ENCODE results near the gene CEP350. TPM values are rescaled to one million over a fixed set of nuclear protein-coding genes. Genes with fewer than 3 reads are reported as not detected.

The CEP350 gene
- total RNA-seq, 1 experiment from 2014 or later, result 42.2 TPM

DNA sequence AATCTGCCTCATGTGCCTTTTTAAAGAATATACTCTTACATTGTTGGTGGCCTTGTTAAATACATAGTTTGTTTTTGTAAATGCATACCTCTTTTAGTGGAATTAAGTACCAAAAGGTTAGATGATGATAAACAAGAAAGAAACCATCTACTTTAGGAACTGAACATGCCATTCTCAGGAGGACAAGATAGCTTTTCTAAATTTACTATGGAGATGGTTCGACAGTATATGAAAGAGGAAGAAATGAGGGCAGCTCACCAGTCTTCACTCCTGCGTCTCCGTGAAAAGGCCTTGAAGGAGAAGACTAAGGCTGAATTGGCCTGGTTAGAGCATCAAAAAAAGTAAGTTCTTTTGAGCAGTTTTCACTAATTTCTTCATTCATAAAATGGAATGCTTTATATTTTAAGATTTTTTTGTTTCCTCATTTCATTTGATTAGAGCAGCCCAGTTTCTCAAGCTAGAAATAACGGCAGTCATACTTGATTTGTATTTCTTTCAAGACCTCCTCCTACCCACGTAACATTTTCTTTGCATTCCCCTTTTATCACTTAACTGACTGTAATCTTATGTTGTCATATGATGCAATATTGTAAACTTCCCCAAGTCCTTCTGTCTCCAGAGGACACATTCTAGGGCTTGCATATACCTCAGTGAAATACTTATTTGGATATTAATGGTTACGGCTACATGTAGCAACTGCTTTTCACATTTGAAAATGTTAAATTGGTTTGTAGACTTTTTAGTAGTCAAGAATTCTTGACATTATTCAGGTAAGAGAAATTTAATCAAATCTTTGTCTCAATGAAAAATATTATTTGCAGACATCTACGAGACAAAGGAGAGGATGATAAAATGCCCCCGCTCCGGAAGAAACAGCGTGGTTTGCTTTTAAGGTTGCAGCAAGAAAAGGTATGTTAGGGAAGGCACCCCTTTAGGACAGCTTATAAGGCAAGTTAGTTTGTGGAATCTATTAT is 99.3 kb downstream of the CEP350 start:
- DNase-seq (ENCODE audit: low spot score), result no peak
- Histone ChIP-seq H3K9me3 (ENCODE audit: low read depth, low read length, poor library complexity, severe bottlenecking) (no peaks in the 10 kb centered on the region), H3K27me3 (replicated peaks; ENCODE audit: insufficient read depth, low read depth, low read length, poor library complexity) (no peaks in the 10 kb centered on the region), H3K36me3 (ENCODE audit: insufficient read depth, low read length, poor library complexity, severe bottlenecking) (peaks cover 26% of the 10 kb centered on the region), H3K4me3 (ENCODE audit: low read depth, low read length, poor library complexity, severe bottlenecking) (no peak overlapping the region), H3K4me1 (ENCODE audit: insufficient read depth, low read length, poor library complexity, severe bottlenecking) (no peaks in the 10 kb centered on the region), H3K27ac (ENCODE audit: low read depth, low read length, poor library complexity, severe bottlenecking) (no peak overlapping the region)
- ChIA-PET POLR2A (ENCODE audit: low non-redundant PET) (no interaction called here), CTCF (no interaction called here)
- intact Hi-C loops (cut with micrococcal nuclease; ENCODE audit: unreplicated experiment), result no loop called here
- TF ChIP-seq EZH2 (IDR thresholded peaks at IDR 0.05; ENCODE audit: borderline replicate concordance, low read depth, low read length, poor library complexity, severe bottlenecking), result no peak
- TF ChIP-seq, protein P1, sequence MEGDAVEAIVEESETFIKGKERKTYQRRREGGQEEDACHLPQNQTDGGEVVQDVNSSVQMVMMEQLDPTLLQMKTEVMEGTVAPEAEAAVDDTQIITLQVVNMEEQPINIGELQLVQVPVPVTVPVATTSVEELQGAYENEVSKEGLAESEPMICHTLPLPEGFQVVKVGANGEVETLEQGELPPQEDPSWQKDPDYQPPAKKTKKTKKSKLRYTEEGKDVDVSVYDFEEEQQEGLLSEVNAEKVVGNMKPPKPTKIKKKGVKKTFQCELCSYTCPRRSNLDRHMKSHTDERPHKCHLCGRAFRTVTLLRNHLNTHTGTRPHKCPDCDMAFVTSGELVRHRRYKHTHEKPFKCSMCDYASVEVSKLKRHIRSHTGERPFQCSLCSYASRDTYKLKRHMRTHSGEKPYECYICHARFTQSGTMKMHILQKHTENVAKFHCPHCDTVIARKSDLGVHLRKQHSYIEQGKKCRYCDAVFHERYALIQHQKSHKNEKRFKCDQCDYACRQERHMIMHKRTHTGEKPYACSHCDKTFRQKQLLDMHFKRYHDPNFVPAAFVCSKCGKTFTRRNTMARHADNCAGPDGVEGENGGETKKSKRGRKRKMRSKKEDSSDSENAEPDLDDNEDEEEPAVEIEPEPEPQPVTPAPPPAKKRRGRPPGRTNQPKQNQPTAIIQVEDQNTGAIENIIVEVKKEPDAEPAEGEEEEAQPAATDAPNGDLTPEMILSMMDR (conservative IDR thresholded peaks at IDR 0.05; ENCODE audit: low read depth, low read length), result no peak
- BruUV-seq (replicated peaks), result no TSS peak

DNA sequence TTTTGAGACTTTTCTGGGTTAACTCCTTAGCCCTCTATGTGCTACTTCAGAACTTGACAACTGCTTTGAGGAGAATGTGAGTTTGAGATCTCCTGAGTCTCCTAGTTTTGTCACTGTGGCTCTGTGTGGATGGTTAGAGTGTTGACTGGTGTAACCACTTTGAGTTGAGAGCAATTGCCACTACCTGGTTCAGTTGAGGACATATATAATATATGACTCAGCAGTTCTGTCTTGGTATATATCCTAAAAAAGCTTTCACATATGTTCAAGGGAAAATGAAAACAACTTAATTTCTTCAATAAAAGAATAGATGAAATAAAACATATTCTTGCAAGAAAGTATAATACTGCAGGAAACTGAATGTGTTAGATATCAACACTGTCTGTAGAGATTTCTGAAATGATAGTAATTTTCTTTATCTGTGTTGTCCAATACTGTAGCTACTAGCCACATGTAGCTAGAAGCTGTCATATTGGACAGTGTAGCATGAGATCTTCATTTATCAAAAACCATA is 103.3 kb downstream of the CEP350 start:
- H3K27ac ChIP-seq (ENCODE audit: low read depth, low read length, poor library complexity, severe bottlenecking), result no peak overlapping the region
- DNase-seq (ENCODE audit: low spot score), result no peak
- peaks cover 22% of the 10 kb centered on the region for H3K36me3 ChIP-seq (ENCODE audit: insufficient read depth, low read length, poor library complexity, severe bottlenecking)
- TF ChIP-seq EZH2 (IDR thresholded peaks at IDR 0.05; ENCODE audit: borderline replicate concordance, low read depth, low read length, poor library complexity, severe bottlenecking), result no peak
- TF ChIP-seq, protein P1 (conservative IDR thresholded peaks at IDR 0.05; ENCODE audit: low read depth, low read length), result no peak
- H3K4me3 ChIP-seq (ENCODE audit: low read depth, low read length, poor library complexity, severe bottlenecking), result no peak overlapping the region
- intact Hi-C loops (cut with micrococcal nuclease; ENCODE audit: unreplicated experiment), result no loop called here
- BruUV-seq (replicated peaks), result no TSS peak
- no peaks in the 10 kb centered on the region for H3K4me1 ChIP-seq (ENCODE audit: insufficient read depth, low read length, poor library complexity, severe bottlenecking)
- ChIA-PET POLR2A (ENCODE audit: low non-redundant PET) (no interaction called here), CTCF (no interaction called here)
- H3K9me3 ChIP-seq (ENCODE audit: low read depth, low read length, poor library complexity, severe bottlenecking), result no peaks in the 10 kb centered on the region
- H3K27me3 ChIP-seq (replicated peaks; ENCODE audit: insufficient read depth, low read depth, low read length, poor library complexity), result no peaks in the 10 kb centered on the region

DNA sequence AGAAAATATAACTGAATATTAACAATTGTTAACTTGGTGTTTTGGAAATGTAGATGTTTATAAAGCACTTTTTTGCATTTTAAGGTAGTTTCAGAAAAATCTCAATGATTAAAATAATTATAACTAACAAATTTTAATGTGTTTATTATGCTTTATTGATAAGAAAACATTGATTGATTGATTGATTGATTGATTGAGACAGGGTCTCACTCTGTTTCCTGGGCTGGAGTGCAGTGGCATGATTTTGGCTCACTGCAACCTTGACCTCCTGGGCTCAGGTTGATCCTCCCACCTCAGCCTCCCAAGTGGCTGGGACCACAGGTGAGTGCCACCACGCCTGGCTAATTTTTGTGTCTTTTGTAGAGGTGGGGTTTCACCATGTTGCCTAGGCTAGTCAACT is 106.4 kb downstream of the CEP350 start:
- Histone ChIP-seq H3K27me3 (replicated peaks; ENCODE audit: insufficient read depth, low read depth, low read length, poor library complexity) (no peaks in the 10 kb centered on the region), H3K9me3 (ENCODE audit: low read depth, low read length, poor library complexity, severe bottlenecking) (no peaks in the 10 kb centered on the region), H3K27ac (ENCODE audit: low read depth, low read length, poor library complexity, severe bottlenecking) (no peak overlapping the region), H3K36me3 (ENCODE audit: insufficient read depth, low read length, poor library complexity, severe bottlenecking) (peaks cover 18% of the 10 kb centered on the region), H3K4me3 (ENCODE audit: low read depth, low read length, poor library complexity, severe bottlenecking) (no peak overlapping the region), H3K4me1 (ENCODE audit: insufficient read depth, low read length, poor library complexity, severe bottlenecking) (no peaks in the 10 kb centered on the region)
- POLR2A ChIA-PET (ENCODE audit: low non-redundant PET), result no interaction called here
- DNase-seq (ENCODE audit: low spot score), result no peak
- intact Hi-C loops (cut with micrococcal nuclease; ENCODE audit: unreplicated experiment), result no loop called here
- TF ChIP-seq, protein P1 (conservative IDR thresholded peaks at IDR 0.05; ENCODE audit: low read depth, low read length), result no peak
- no peak for TF ChIP-seq EZH2 (IDR thresholded peaks at IDR 0.05; ENCODE audit: borderline replicate concordance, low read depth, low read length, poor library complexity, severe bottlenecking)
- CTCF ChIA-PET, result no interaction called here
- BruUV-seq (replicated peaks), result no TSS peak
